Hepatocyte (in vitro differentiated cells): ENCODE measurements around the gene CRY1.

Experiments used
- CTCF ChIP-seq: fragments of 200-600 bp; sonication (generic); IDR thresholded peaks from 2 replicates; pipeline ENCODE4 v1.5.1; 2016; ENCODE audit warnings: antibody characterized with exemption, mild to moderate bottlenecking; ENCODE audit not compliant: poor library complexity
- EZH2 ChIP-seq: fragments of 200-600 bp; sonication (generic); IDR thresholded peaks from 2 replicates; pipeline ENCODE4 v1.6.1; 2016; ENCODE audit warnings: antibody characterized with exemption, mild to moderate bottlenecking, borderline replicate concordance
- EZH2phosphoT487 ChIP-seq: fragments of 200-600 bp; sonication (generic); IDR thresholded peaks from one replicate; pipeline ENCODE4 v1.6.1; 2018; ENCODE audit warnings: antibody characterized with exemption, mild to moderate bottlenecking, low read depth, moderate library complexity; ENCODE audit not compliant: unreplicated experiment, severe bottlenecking

DNA sequence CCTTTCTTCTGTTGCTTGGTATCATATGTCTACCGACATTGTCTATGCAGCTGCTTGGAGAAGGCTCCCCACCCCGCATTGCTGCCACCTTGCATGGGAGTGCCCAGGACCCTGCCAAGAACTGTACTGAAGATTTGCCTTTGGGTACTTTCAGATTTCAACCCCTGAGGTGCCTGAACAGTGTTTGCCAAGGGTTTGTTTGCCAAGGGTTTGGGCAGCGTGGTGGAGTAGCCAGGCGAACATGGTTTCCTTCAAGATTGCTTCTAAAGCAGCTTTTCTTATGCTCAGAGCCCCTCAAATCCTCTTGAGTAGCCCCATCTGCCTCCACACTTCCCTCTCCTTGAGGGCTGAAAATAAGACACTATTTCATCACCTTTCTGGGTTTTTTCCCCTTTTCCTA lies 25.3 kb upstream of the CRY1 start:
- TF ChIP-seq EZH2phosphoT487, result no peak
- no peak for TF ChIP-seq CTCF
- no peak for TF ChIP-seq EZH2
